Measurements from ENCODE around the gene DNAH12. TPM values are rescaled to one million over a fixed set of nuclear protein-coding genes. Genes with fewer than 3 reads are reported as not detected.
"Not testable (repeated sequence)": the region's sequence is repeated elsewhere in the genome, so short reads cannot be mapped to it uniquely, and the experiment has no call there.

The DNAH12 gene
- total RNA-seq, 2 experiments from 2014 or later, result 0.21 TPM; not detected in 1

- Histone ChIP-seq H3K79me2 (ENCODE audit: insufficient read depth, low read depth, low read length) (no peaks in the 10 kb centered on the region), H3K4me2 (ENCODE audit: low read length) (no peak overlapping the region), H3K9me2 (ENCODE audit: insufficient read depth, low read length) (no peaks in the 10 kb centered on the region), H2AFZ (ENCODE audit: low read length) (no peak overlapping the region), H3K4me3 (ENCODE audit: low read depth, low read length, poor library complexity, severe bottlenecking) (no peak overlapping the region), H3K27ac (ENCODE audit: low read depth, low read length, poor library complexity, severe bottlenecking) (no peak overlapping the region), H4K20me1 (ENCODE audit: insufficient read depth, low read length) (no peaks in the 10 kb centered on the region), H3K4me1 (ENCODE audit: insufficient read depth, low read length, poor library complexity, severe bottlenecking) (no peaks in the 10 kb centered on the region), H3K9me3 (ENCODE audit: low read length) (no peaks in the 10 kb centered on the region), H3K36me3 (ENCODE audit: insufficient read depth, low read length) (no peaks in the 10 kb centered on the region)
- CTCF ChIA-PET (ENCODE audit: unreplicated experiment), result no interaction called here
- intact Hi-C loops (cut with micrococcal nuclease; ENCODE audit: unreplicated experiment), result no loop called here
- POLR2A ChIA-PET, result no interaction called here
- no TSS peak for BruUV-seq (replicated peaks)
- DNase-seq (ENCODE audit: low spot score), result no peak
- TF ChIP-seq EZH2phosphoT487 (IDR thresholded peaks at IDR 0.05; ENCODE audit: borderline replicate concordance, low read depth, low read length) (no peak), CTCF (conservative IDR thresholded peaks at IDR 0.05; ENCODE audit: low read length) (no peak)
Observed at GRCh38 chr3:57335283-57335938, 208.7 kb downstream of the DNAH12 start.

GRCh38 chr3:57331078-57331610 is 213.0 kb downstream of the DNAH12 start:
- no TSS peak for BruUV-seq (replicated peaks)
- Histone ChIP-seq H3K4me3 (ENCODE audit: low read depth, low read length, poor library complexity, severe bottlenecking) (no peak overlapping the region), H3K4me1 (ENCODE audit: insufficient read depth, low read length, poor library complexity, severe bottlenecking) (no peaks in the 10 kb centered on the region), H3K36me3 (ENCODE audit: insufficient read depth, low read length) (no peaks in the 10 kb centered on the region), H3K79me2 (ENCODE audit: insufficient read depth, low read depth, low read length) (no peaks in the 10 kb centered on the region), H3K4me2 (ENCODE audit: low read length) (no peak overlapping the region), H4K20me1 (ENCODE audit: insufficient read depth, low read length) (no peaks in the 10 kb centered on the region), H2AFZ (ENCODE audit: low read length) (no peak overlapping the region), H3K9me3 (ENCODE audit: low read length) (no peaks in the 10 kb centered on the region), H3K27ac (ENCODE audit: low read depth, low read length, poor library complexity, severe bottlenecking) (no peak overlapping the region), H3K9me2 (ENCODE audit: insufficient read depth, low read length) (no peaks in the 10 kb centered on the region)
- ChIA-PET CTCF (ENCODE audit: unreplicated experiment) (no interaction called here), POLR2A (interaction anchor here (0.7 kb wide), 1 partner anchor 781 kb away, joined by 3 read pairs; no protein-coding TSS in a partner anchor)
- DNase-seq (ENCODE audit: low spot score), result peak; percentile 6
- intact Hi-C loops (cut with micrococcal nuclease; ENCODE audit: unreplicated experiment), result no loop called here
- TF ChIP-seq CTCF (conservative IDR thresholded peaks at IDR 0.05; ENCODE audit: low read length), result peak; percentile 38; the same call in 1 of the 2 replicates
- no peak for TF ChIP-seq EZH2phosphoT487 (IDR thresholded peaks at IDR 0.05; ENCODE audit: borderline replicate concordance, low read depth, low read length)

GRCh38 chr3:57326498-57326897 is 217.6 kb downstream of the DNAH12 start:
- BruUV-seq (replicated peaks); H4K20me1 ChIP-seq (ENCODE audit: insufficient read depth, low read length); POLR2A ChIA-PET: not testable (repeated sequence)

More at GRCh38 chr3:57326498-57326897, 217.6 kb downstream of the DNAH12 start:
- CTCF ChIA-PET (ENCODE audit: unreplicated experiment); H3K79me2 ChIP-seq (ENCODE audit: insufficient read depth, low read depth, low read length); intact Hi-C loops (cut with micrococcal nuclease; ENCODE audit: unreplicated experiment); H3K27ac ChIP-seq (ENCODE audit: low read depth, low read length, poor library complexity, severe bottlenecking); H3K9me2 ChIP-seq (ENCODE audit: insufficient read depth, low read length); H3K4me2 ChIP-seq (ENCODE audit: low read length); H3K9me3 ChIP-seq (ENCODE audit: low read length); H2AFZ ChIP-seq (ENCODE audit: low read length); DNase-seq (ENCODE audit: low spot score); H3K4me3 ChIP-seq (ENCODE audit: low read depth, low read length, poor library complexity, severe bottlenecking); H3K4me1 ChIP-seq (ENCODE audit: insufficient read depth, low read length, poor library complexity, severe bottlenecking); H3K36me3 ChIP-seq (ENCODE audit: insufficient read depth, low read length): not testable (repeated sequence)

Measured in OCI-LY7 (cell line).